SW 1271 (cell line): ENCODE results near the gene DMXL2.
"Not testable (repeated sequence)": the region's sequence is repeated elsewhere in the genome, so short reads cannot be mapped to it uniquely, and the experiment has no call there.

Experiments
- DNase-seq, 2 experiments: peaks; one replicate each; lab custom pipeline; 2025; lab: John Stamatoyannopoulos, UW

Gene DMXL2

DNA sequence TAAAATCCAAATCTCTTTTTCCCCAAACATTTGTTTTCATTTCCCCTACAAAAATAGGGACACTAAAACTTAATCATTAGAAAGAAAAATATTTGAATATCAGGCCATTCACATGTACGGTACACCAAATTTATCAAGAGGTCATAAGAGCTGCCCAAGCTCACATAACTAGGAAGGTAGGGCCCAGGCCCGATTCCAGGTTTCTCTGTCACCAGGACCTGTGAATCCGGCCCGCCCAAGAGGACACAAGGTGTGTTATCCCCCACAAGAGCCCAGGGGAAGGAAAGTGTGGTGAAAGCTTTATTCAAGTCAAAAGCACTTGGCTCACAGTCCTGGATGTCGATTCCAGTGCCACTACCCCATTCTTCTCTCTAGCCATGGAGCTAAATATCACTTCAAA, 130.6 kb downstream of the DMXL2 start:
- no peak for DNase-seq

DNA sequence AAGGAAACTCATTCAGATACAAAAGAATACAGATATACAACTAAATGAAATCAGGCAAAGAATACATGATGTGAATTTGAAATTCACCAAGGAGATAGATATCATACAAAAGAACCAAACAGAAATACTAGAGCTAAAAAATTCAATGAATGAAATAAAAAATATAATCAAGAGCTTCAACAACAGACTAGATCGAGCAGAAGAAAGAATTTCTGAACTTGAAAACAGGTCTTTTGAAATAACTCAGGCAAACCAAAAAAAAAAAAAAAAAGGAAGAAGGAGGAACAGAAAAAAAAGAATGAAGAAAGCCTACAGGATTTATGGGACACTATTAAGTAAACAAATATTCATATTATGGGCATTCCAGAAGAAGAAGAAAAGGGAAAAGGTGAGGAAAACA, 137.8 kb downstream of the DMXL2 start:
- no peak for DNase-seq

DNA sequence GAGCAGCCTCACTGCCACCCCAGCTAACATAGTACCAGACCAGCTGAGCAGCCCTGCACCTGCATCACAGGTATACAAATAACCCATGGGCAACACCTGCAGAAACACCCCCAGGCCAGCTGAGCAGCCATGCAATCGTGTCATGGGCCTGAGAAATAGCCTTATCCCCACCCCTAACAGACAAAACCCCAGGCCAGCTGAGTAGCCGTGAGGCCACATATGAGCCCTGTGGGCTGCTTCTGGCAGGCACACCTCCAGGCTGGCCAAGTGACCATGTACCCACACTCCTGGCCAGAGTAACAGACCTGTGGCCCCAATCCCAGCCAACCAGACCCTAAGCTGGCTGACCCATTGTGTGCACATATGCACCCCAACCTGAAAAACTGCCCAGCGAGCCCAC, 138.6 kb downstream of the DMXL2 start:
- no peak for DNase-seq

DNA sequence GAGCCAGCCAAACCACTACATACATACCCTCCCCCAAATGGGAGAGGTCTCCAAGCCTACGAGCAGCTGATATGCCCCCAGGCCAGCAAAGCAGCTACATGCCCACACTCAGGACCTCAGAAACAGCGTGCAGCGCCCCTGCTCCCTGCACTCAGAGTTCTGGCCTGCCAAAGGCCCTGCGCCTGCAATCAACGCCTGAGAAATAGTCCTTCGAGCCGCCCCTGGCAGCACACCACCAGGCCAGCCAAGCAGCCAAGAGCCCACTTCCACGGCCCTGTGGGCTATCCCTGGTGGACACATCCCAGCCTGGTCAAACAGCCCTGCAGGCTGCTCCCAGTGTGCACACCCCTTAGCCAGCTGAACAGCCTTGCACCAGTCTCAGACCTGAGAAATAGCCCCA, 139.1 kb downstream of the DMXL2 start:
- DNase-seq, result no peak

DNA sequence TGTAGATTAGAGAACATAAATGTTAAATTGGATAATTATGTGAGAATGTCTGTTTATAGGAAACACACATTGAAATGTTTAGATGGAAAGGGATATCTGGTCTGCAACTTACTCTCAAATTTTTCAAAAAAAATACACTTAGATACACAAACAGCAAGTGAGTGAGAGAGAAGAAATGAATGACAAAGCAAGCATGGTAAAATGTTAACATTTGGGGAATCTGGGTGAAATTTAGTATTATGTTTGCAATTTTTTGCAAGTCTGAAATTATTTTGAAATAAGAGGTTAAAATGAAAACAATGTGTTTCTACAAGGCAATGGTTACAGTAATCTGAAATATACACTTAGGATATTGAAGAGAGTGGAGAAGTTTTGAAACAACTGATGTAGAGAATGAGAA, 146.8 kb downstream of the DMXL2 start:
- no peak for DNase-seq

DNA sequence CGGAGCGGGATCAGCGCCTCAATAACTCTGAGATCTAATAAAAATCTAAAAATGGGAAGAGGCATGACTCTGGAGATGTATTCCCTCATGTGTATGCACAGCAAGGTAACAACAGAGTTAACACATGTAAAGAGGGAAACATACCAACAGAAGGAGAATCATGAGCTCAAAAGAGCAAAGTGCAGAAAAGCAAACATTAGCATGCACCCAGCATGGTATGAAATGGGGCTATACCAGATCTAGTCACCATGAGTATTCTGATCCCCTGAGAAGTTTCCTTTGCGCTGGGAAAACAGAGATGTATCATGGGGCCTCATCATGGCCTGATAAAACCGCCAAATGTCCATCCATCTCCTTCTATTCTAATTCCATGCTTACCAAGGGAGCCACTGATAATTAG, 152.1 kb downstream of the DMXL2 start:
- DNase-seq, result no peak

DNA sequence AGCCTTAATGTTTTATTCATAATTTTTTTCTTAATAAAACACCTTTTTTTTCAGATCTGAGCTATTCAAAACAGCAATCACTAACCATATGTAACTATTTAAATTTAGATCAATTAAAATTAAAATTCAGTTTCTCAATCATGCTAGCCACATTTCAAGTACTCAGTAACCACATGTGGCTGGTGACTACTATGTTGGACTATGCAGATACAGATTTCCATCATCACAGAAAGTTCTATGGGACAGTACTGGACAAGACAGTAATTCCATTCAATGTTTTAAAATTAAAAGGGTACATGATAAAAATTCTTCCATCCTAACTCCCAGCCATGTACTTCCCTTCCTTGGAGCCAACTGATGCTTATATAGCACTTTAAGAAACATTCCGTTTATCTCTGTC, 161.8 kb downstream of the DMXL2 start:
- no peak for DNase-seq

DNA sequence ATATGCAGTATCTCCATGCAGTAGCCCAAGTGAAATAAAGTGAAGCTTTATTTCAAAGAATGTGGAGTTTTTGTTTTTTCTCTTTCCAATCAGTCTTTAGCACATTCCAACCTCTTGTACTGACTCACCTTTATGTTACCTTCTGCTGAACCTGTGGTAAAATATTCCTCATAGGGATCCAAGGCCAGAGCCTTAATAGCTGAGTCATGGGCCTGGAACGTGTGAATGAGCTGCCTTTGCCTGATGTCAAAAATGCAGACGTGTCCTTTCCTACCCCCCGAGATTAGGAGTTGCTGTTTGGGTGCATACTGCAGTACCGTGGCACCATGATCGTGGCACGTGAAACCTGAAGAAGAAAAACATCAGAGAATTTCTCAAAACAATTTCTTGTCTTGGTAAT, 172.6 kb downstream of the DMXL2 start:
- DNase-seq, result no peak

DNA sequence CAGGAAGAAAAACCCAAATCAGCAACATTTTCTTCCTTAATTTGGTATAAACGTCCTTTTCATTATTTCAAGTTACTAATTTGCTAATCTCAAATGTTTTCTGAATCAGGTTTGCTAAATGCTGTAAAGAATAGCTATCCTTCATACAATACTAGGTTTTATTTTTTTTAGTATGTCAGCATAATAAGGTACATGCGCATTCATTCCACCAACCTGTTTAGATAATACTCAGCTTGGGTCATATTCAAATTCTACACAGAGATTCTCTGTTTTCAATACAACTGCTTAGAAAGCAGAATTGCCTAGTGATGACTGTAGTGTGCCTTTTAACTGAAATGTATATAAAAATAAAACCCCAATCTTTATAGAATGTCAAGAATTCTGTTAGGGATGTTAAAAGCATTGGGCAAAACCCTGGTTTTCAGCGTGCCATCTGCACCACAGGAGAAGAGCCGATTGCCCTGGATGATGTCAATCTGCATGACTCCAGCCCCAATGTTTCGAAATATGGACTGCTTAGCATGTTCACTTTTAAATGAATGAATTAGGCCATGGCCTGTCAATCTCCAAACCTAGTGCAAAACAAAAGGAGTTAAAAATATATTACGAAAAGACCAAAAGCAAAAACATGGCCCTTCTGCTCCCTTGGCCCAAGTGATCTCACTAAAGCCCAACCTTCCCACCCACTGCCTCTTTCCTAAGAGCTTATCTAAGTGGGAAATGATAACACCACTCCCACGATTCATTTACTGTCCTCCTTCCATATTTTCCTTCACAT, 173.8 kb downstream of the DMXL2 start:
- no peak for DNase-seq

DNA sequence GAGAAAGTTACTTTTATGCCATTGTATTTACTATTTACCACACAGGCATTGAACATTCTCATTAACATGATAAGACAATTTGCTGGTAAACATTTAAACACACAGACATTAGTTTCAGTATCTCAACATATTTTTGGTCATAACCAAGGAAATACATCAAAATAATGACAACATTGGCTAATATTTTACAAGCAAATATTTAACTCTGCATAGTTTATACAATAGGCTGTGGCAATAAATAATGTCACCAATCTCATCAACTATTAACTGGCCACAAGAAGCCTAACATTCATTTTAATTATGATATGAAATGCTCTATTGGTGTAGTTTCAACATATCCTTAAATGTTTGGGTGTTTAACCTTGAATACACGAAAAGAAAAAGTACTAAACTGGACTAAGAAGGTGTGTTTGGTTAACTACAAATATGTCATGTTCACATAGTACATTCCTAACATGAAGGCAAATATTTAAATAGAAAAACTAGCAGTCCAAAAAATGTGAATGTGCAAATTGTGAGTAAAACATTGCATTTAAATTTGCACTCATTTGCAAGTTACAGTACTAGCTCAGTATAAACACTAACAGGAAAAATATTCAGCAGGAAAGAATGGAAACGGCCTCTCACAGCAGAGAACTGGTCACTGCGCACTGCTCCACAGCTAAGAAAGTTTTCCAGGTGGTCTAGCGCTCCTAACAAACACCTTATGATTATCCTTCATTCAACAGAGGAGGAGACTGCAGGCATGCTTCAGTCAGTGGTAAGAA, 174.5 kb downstream of the DMXL2 start:
- no peak for DNase-seq

DNA sequence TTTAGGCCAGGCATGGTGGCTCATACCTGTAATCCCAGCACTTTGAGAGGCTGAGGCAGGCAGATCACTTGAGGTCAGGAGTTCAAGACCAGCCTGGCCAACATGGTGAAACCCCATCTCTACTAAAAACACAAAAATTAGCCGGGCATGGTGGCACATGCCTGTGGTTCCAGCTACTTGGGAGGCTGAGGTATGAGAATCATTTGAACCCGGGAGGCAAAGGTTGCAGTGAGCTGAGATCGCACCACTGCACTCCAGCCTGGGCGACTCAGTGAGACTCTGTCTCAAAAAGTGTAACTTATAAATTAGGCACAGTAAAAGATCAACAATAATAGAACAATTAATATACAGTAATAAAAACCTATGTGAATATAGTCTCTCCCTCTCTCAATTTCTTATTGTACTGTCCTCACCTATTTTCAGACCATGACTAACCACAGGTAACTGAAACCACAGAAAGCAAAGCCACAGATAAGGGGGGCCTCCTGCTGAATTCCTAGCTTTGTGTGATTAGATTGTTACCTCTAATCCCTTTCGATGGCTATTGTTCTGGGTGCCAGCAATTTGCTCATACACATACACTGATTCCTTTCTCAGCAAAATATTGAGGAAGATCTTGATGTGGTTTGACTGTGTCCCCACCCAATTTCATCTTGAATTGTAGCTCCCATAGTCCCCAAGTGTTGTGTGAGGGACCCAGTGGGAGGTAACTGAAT, 176.4 kb downstream of the DMXL2 start:
- DNase-seq, result not testable (repeated sequence)

DNA sequence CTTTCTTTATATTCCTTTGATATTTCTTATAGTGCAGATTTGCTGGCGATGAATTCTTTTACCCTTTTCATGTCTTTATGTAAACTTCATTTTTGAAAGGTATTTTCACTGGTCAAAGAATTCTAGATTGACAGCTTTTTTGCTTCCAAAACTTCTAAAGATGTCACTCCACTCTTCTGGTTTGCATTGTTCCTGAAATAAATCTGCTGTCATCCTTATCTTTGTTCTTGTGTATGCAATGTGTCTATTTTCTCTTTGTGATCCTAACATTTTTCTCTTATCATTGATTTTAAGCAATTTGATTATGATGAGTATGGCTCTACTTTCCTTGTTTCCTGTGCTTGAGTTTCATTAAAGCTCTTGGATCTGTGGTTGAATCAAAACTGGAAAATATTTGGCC, 177.8 kb downstream of the DMXL2 start:
- DNase-seq, result no peak

DNA sequence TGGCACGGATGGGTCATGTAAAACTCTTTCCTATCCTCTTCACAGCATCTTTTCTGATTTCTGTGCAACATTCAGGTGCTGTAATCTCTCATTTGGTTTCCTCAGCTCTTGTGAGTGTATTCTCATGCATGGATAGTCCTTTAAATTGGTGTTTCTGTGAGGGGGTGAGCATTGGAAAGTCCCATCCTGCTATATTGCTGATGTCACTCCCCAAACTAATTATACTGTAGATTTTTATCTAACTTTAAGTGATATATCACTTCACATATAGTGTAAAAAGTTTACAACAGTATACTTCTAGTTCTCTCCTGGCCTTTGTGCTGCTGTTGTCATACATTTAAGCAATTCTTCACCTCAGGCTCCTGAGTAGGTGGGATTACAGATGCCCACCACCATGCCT, 178.5 kb downstream of the DMXL2 start:
- DNase-seq, result no peak

DNA sequence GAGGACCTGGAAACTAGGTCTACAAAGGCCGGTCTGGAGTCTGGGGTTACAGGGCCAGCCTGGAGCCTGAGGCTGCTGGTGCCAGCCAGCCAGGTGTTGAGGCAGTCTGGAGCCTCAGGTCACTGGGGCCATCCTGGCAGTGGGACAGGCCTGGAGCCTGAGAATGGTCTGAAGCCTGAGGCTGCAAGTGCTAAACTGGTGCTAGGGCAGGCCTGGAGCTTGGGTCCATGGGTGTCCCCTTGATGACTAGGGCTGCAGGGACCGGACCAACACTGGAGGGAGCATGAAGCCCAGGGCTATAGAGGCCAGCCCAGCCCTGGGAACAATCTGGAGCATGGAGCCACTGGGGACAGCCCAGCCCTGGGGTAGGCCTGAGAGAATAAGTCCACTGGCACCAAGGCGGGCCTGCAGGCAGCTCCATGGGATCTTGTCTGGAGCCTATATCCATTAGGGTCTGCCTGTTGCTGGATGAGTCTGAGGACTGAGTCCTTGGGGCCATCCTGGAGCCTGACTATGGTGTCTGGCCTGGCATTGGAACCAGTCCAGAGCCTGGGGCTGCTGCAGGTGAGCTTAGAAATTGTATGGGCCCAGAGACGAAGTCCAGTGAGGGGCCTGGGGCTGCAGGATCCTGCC, 179.2 kb downstream of the DMXL2 start:
- DNase-seq, result no peak

DNA sequence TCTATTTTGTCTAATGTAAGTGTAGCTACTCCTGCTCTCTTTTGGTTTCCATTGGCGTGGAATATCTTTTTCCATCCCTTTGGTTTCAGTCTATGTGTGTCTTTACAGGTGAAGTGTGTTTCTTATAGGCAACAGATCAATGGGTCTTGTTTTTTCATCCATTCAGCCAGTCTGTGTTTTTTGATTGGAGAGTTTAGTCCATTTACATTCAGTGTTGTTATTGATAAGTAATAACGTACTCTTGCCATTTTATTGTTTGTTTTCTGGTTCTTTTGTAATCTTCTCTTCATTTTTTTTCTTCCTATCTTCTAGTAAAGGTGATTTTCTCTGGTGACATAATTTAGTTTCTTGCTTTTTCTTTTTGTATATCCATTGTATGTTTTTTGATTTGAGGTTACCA, 184.0 kb downstream of the DMXL2 start:
- DNase-seq, result no peak

DNA sequence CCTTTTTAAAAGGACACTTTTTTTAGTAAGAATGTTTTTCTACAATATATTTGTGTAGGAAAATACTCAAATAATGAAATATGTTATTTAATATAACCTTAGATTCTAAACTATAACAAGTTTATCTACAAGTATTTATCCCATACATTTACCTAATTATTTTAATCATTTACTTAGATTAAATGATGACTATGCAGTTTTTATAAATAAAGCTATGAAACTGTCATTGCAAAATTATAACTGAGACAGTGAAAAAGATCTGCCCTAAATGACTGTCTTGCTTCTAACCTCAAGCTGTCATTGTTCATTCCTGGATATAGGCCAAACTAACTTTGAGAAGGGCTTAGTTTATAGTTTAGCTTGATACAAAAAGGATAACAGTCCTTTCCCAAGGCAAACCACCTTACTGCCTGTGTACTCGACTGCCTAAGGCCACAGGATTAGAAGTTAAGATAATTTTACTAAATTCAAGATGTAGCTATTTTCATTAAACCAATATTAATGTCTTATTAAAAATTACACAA, 197.0 kb downstream of the DMXL2 start:
- DNase-seq, result no peak

DNA sequence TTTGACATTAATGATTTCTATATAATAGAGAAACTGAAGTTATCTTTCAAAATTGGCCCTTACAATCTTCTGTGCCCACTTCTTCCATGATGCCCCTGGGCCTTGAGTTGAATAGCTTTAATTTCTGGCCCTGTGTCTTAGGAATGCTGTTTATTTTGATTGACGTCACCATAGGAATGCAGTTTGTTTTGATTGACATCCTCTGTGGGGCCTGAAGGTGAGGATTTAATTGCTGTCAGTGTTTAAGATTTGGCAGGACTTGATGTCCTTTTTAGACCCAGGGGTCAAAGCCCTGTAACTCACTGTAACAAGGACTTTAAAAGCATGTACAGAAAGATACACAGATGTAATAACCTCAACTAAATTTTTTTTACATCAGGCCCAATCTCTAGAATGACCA, 197.8 kb downstream of the DMXL2 start:
- DNase-seq, result no peak

DNA sequence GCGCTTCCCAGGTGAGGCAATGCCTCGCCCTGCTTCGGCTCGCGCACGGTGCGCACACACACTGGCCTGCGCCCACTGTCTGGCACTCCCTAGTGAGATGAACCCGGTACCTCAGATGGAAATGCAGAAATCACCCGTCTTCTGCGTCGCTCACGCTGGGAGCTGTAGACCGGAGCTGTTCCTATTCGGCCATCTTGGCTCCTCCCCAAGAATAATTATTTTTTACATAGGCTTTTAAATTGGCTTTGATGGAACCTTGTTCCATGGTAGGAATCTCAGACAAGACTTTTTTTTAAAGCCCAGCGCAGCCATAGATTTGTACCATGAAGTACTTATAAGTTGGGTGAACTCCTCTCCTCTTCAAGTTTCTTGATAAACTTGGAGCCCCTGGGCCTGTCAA, 199.5 kb downstream of the DMXL2 start:
- DNase-seq, result not testable (repeated sequence)

DNA sequence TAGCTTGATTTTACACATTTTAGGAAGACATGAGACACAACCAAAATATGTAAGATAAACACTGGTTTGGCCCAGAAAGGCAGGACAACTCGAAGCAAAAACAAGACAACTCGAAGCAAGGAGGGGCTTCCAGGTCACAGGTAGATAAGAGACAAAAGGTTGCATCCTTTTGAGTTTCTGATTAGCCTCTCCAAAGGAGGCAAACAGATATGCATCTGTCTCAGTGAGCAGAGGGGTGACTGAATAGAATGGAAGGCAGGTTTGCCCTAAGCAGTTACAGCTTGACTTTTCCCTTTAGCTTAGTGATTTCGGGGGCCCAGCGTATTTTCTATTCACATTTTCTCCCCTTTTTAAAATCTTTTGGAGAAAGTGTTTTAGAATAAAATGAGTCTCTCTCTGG, 206.4 kb downstream of the DMXL2 start:
- DNase-seq, result no peak

DNA sequence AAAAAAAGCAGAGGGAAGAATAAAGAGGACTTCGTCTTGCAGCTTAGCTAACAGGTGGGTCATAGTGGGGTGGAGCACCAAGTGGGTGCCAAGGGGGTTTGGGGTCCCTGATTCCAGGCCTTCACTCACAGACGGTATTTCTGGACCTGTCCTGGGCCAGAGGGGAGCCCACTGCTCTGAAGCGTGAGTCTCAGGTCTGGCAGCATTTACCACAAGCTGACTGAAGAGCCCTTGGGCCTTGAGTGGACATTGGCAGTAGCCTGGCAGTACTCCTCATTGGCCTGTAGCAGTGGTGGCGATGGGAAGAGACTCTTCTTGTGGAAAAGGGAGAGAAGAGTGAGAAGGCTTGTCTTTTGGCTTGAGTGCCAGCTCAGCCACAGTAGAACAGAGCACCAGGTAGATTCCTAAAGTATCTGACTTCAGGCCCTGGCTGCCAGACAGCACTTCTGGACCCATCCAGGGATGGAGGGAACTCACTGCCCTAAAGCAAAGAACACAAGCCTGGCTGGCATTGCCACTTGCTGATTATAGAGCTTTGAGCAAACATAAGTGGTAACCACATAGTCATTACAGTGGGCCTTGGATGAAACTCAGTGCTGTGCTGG, 208.2 kb downstream of the DMXL2 start:
- DNase-seq, result no peak

DNA sequence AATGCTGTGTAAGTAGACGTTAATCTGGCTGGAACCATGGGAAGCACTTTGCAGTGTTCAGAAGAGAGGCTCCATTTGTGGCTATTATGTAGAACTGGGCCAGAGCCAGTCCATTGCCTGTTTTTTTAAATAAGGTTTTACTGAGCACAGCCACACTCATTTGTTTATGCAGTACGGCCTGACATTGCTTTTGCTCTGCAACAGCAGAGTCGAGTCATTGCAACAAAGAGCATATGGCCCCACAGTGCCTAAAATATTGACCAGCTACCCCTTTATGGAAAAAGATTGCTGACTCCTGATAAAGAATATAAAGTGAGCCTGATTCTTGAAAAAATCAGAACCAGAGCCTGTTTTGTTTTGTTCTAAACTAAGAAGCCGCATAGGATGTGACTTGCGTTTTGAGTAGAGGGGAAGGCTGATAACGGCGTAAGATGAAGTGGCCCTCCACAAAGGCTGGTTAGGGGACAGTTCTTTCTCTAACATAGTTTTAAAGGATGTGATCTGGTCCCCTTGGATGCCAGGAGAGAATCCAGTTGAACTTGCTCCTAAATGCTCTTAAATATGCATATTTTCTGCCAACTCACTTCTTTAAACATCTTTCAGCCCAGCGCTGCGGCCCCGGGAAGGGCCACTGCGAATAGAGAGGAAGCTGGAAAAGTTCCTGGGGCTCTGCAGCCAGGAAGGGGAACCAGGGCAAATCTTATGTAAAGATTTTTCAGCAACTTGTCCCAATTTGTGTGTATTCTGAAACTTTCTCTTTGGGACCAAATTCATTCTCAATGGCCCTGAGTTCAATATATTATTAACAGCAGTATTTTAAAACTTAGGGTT, 216.7 kb downstream of the DMXL2 start:
- no peak for DNase-seq
